Measurements from ENCODE around the gene NRXN3.

DNA sequence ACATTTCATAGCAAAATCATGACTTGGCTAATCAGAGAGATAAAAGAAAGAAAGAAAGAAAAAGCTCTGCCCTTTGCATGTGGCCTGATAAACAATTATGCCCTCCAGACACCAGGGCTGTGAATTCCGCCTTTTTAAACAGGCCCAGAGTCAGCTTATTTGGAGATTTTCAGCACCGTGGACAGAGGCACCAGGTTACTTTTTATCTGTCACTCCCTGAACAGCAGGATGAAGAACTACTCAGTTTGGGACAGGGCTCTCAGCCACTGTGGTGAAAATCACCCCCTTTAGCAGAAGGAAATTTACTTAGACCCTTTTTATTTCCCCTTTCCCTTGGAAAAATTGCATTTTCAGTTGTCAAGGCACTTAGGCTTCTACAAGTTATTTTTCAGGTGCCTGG is 359.9 kb downstream of the NRXN3 start:
- TF ChIP-seq CTCF (IDR thresholded peaks at IDR 0.05) = no peak
- TF ChIP-seq POLR2A (IDR thresholded peaks at IDR 0.05) = no peak
- TF ChIP-seq POLR2AphosphoS5 (IDR thresholded peaks at IDR 0.05) = no peak
- no peak for TF ChIP-seq EP300 (IDR thresholded peaks at IDR 0.05; ENCODE audit: low read depth)
